H9 (cell line): ENCODE data around the gene MSI2. TPM values are rescaled to one million over a fixed set of nuclear protein-coding genes. Genes with fewer than 3 reads are reported as not detected.

Experiments used
- DNase-seq: peaks from one replicate; pipeline ENCODE4 v3.0.0-alpha.2; 2017
- H2AFZ ChIP-seq: one replicate; pipeline ENCODE4 v1.6.1; 2013; ENCODE audit warnings: mild to moderate bottlenecking, low read length, control low read depth, moderate library complexity
- H2AK5ac ChIP-seq: 2 replicates; pipeline ENCODE4 v1.6.1; 2013; ENCODE audit warnings: low read length, control low read depth, mixed read lengths; ENCODE audit not compliant: insufficient read length
- H2BK120ac ChIP-seq: one replicate; pipeline ENCODE4 v1.6.1; 2013; ENCODE audit warnings: low read depth, mild to moderate bottlenecking, low read length, control low read depth, inconsistent platforms; ENCODE audit not compliant: poor library complexity, severe bottlenecking
- H2BK12ac ChIP-seq: 2 replicates; pipeline ENCODE4 v1.6.1; 2013; ENCODE audit warnings: low read length, control low read depth, mixed read lengths, low read depth; ENCODE audit not compliant: insufficient read length
- H2BK15ac ChIP-seq: 2 replicates; pipeline ENCODE4 v1.6.1; 2013; ENCODE audit warnings: low read depth, low read length, control low read depth
- H2BK20ac ChIP-seq: one replicate; pipeline ENCODE4 v1.6.1; 2013; ENCODE audit warnings: low read depth, mild to moderate bottlenecking, low read length, control low read depth, inconsistent platforms; ENCODE audit not compliant: poor library complexity, severe bottlenecking
- H2BK5ac ChIP-seq: 2 replicates; pipeline ENCODE4 v1.6.1; 2013; ENCODE audit warnings: low read length, control low read depth, mixed read lengths; ENCODE audit not compliant: insufficient read length
- H3K14ac ChIP-seq: 2 replicates; pipeline ENCODE4 v1.6.1; 2013; ENCODE audit warnings: low read length, control low read depth; ENCODE audit not compliant: insufficient read depth
- H3K18ac ChIP-seq: 2 replicates; pipeline ENCODE4 v1.6.1; 2013; ENCODE audit warnings: low read depth, mild to moderate bottlenecking, mixed read lengths, low read length, control low read depth; ENCODE audit not compliant: insufficient read length
- H3K23ac ChIP-seq: 2 replicates; pipeline ENCODE4 v1.6.1; 2013; ENCODE audit warnings: low read length, control low read depth, mixed read lengths, low read depth; ENCODE audit not compliant: insufficient read length
- H3K23me2 ChIP-seq: 2 replicates; pipeline ENCODE4 v1.6.1; 2013; ENCODE audit warnings: low read depth, mild to moderate bottlenecking, mixed read lengths, low read length, control low read depth; ENCODE audit not compliant: insufficient read length, poor library complexity, severe bottlenecking
- H3K27ac ChIP-seq: 2 replicates; pipeline ENCODE4 v1.5.1; 2013; ENCODE audit warnings: low read length, control low read depth, mixed read lengths, low read depth; ENCODE audit not compliant: insufficient read length
- H3K27me3 ChIP-seq: 2 replicates; pipeline ENCODE4 v1.6.1; 2013; ENCODE audit warnings: low read length, control low read depth, inconsistent platforms; ENCODE audit not compliant: insufficient read depth
- H3K4ac ChIP-seq: 2 replicates; pipeline ENCODE4 v1.6.1; 2013; ENCODE audit warnings: low read depth, mild to moderate bottlenecking, control low read depth, inconsistent platforms, low read length, moderate library complexity
- H3K4me1 ChIP-seq: 2 replicates; pipeline ENCODE4 v1.6.1; 2013; ENCODE audit warnings: low read length, control low read depth, inconsistent platforms; ENCODE audit not compliant: insufficient read depth
- H3K4me2 ChIP-seq: 2 replicates; pipeline ENCODE4 v1.6.1; 2013; ENCODE audit warnings: low read length, control low read depth, mixed read lengths; ENCODE audit not compliant: insufficient read length, insufficient read depth
- H3K56ac ChIP-seq: 2 replicates; pipeline ENCODE4 v1.6.1; 2013; ENCODE audit warnings: low read depth, mild to moderate bottlenecking, mixed read lengths, low read length, control low read depth; ENCODE audit not compliant: insufficient read length
- H3K79me1 ChIP-seq: 2 replicates; pipeline ENCODE4 v1.6.1; 2013; ENCODE audit warnings: low read depth, mild to moderate bottlenecking, moderate library complexity, low read length, control low read depth, inconsistent platforms; ENCODE audit not compliant: insufficient read depth, poor library complexity, severe bottlenecking
- H3K79me2 ChIP-seq: 2 replicates; pipeline ENCODE4 v1.6.1; 2013; ENCODE audit warnings: low read length, control low read depth, inconsistent platforms; ENCODE audit not compliant: insufficient read depth
- H3K9ac ChIP-seq: 2 replicates; pipeline ENCODE4 v1.6.1; 2013; ENCODE audit warnings: low read length, control low read depth, mixed read lengths; ENCODE audit not compliant: insufficient read length; ENCODE audit errors: extremely low read depth
- H3K9me3 ChIP-seq: one replicate; pipeline ENCODE4 v1.6.1; 2013; ENCODE audit warnings: low read depth, low read length, inconsistent platforms; ENCODE audit not compliant: control insufficient read depth
- H3T11ph ChIP-seq: one replicate; pipeline ENCODE4 v1.6.1; 2013; ENCODE audit warnings: mild to moderate bottlenecking, low read length, control low read depth, inconsistent platforms
- H4K20me1 ChIP-seq: one replicate; pipeline ENCODE4 v1.6.1; 2013; ENCODE audit not compliant: control insufficient read depth, insufficient read length, insufficient read depth
- H4K5ac ChIP-seq: 2 replicates; pipeline ENCODE4 v1.6.1; 2013; ENCODE audit warnings: low read depth, mild to moderate bottlenecking, mixed read lengths, low read length, control low read depth; ENCODE audit not compliant: insufficient read length
- H4K8ac ChIP-seq: replicated peaks from 2 replicates; pipeline ENCODE4 v1.6.1; 2013; ENCODE audit warnings: low read length, control low read depth, mixed read lengths, low read depth; ENCODE audit not compliant: insufficient read length
- H4K91ac ChIP-seq: 2 replicates; pipeline ENCODE4 v1.6.1; 2013; ENCODE audit warnings: low read depth, mild to moderate bottlenecking, moderate library complexity, mixed read lengths, low read length, control low read depth; ENCODE audit not compliant: insufficient read length
- H3K27ac Mint-ChIP-seq, 3 experiments: 2 replicates in 2 of 3; 3 replicates in 1 of 3; pipeline ENCODE4 v1.8.0; 2020 to 2021; ENCODE audit warnings: mixed read lengths in 3 of 3, mild to moderate bottlenecking in 1 of 3, moderate library complexity in 1 of 3
- H3K27me3 Mint-ChIP-seq: 2 replicates; pipeline ENCODE4 v1.8.0; 2021; ENCODE audit warnings: low read depth, mild to moderate bottlenecking, moderate library complexity, mixed read lengths
- H3K36me3 Mint-ChIP-seq, 3 experiments: 2 replicates in 2 of 3; 3 replicates in 1 of 3; pipeline ENCODE4 v1.8.0; 2020 to 2021; ENCODE audit warnings: low read depth in 3 of 3, mixed read lengths in 3 of 3; ENCODE audit not compliant: insufficient read depth in 1 of 3
- H3K4me1 Mint-ChIP-seq, 2 experiments: 2 replicates each; pipeline ENCODE4 v1.8.0; 2020; ENCODE audit warnings: mixed read lengths in 2 of 2
- H3K4me3 Mint-ChIP-seq, 2 experiments: 2 replicates in 1 of 2; 3 replicates in 1 of 2; pipeline ENCODE4 v1.8.0; 2020 to 2021; ENCODE audit warnings: mild to moderate bottlenecking in 2 of 2, mixed read lengths in 2 of 2, moderate library complexity in 1 of 2
- H3K9me3 Mint-ChIP-seq, 2 experiments: 2 replicates in 1 of 2; 3 replicates in 1 of 2; pipeline ENCODE4 v1.8.0; 2020; ENCODE audit warnings: mild to moderate bottlenecking in 2 of 2, mixed read lengths in 2 of 2, moderate library complexity in 1 of 2
- CTCF ChIP-seq: fragments of 200-600 bp; sonication (generic); conservative IDR thresholded peaks from 3 replicates; pipeline ENCODE4 v1.8.0; 2021; ENCODE audit warnings: antibody characterized with exemption, mild to moderate bottlenecking
- WGBS: extraction: QIAGEN DNeasy Blood & Tissue Kit; methylation state at CpG from one replicate; pipeline ENCODE4 v1.1.7; 2013; ENCODE audit warnings: missing lambda C conversion rate, low lambda C conversion rate, mixed read lengths; ENCODE audit not compliant: insufficient read length; ENCODE audit errors: extremely low coverage; 5-methylcytosine and 5-hydroxymethylcytosine counted together
- total RNA-seq: library from RNA; stranded (reverse); gene quantifications from 2 replicates; pipeline ENCODE4 v1.2.1, GENCODE V29; 2021

MSI2 gene
- total RNA-seq, 1 experiment from 2014 or later, result 98.5 TPM

GRCh38 chr17:57288040-57288772 is 31.9 kb downstream of the MSI2 start:
- no peak overlapping the region; a peak in 1 of 5 replicates for H3K4me3 Mint-ChIP-seq

More at GRCh38 chr17:57288040-57288772, 31.9 kb downstream of the MSI2 start:
- no peak overlapping the region for H4K5ac ChIP-seq
- H2BK5ac ChIP-seq, result no peak overlapping the region
- H2BK120ac ChIP-seq, result no peak overlapping the region
- H3K23me2 ChIP-seq, result no peaks in the 10 kb centered on the region
- no peak overlapping the region for H3K27ac ChIP-seq
- no peaks in the 10 kb centered on the region for H3K27me3 ChIP-seq
- WGBS, result no CpG with 5 or more reads among the region's 10 CpGs
- H3T11ph ChIP-seq, result no peak overlapping the region
- DNase-seq, result no peak
- peak overlapping the region; percentile 44 to 82 (median 78); a peak in 6 of 7 replicates for H3K27ac Mint-ChIP-seq
- H2BK20ac ChIP-seq, result no peak overlapping the region
- H3K18ac ChIP-seq, result no peak overlapping the region
- H2BK15ac ChIP-seq, result no peak overlapping the region
- H4K20me1 ChIP-seq, result no peaks in the 10 kb centered on the region
- H2AK5ac ChIP-seq, result no peak overlapping the region
- H4K8ac ChIP-seq, result no peak overlapping the region
- no peak overlapping the region for H3K9ac ChIP-seq
- H2BK12ac ChIP-seq, result no peak overlapping the region
- H3K4ac ChIP-seq, result no peak overlapping the region
- no peak overlapping the region for H3K4me2 ChIP-seq
- TF ChIP-seq CTCF, result no peak
- H3K23ac ChIP-seq, result no peak overlapping the region
- peaks cover 7% of the 10 kb centered on the region for H3K79me1 ChIP-seq
- no peak overlapping the region for H4K91ac ChIP-seq
- no peaks in the 10 kb centered on the region for H3K9me3 Mint-ChIP-seq
- peaks cover 64 to 76% of the 10 kb centered on the region in 2 experiments for H3K4me1 Mint-ChIP-seq
- H3K14ac ChIP-seq, result no peak overlapping the region
- H3K27me3 Mint-ChIP-seq, result no peaks in the 10 kb centered on the region
- no peaks in the 10 kb centered on the region for H3K9me3 ChIP-seq
- H3K56ac ChIP-seq, result no peak overlapping the region
- H3K4me1 ChIP-seq, result peaks cover 9% of the 10 kb centered on the region; the same call in 1 of the 2 replicates
- no peak overlapping the region for H2AFZ ChIP-seq
- H3K79me2 ChIP-seq, result no peaks in the 10 kb centered on the region; the same call in 1 of the 2 replicates
- H3K36me3 Mint-ChIP-seq, result peaks cover 3 to 25% (median 10%) of the 10 kb centered on the region in 3 experiments; a peak in 6 of 7 replicates
